GM21619 (cell line): ENCODE measurements around the gene AOX1.
A peak's percentile ranks its signal among the peaks of the same experiment; 100 is the strongest.

Experiments used
- ATAC-seq: cut with Tn5 transposase; IDR thresholded peaks from one replicate; pipeline ENCODE4 v1.9.1; 2021; ENCODE audit not compliant: unreplicated experiment

The AOX1 gene

GRCh38 chr2:200600549-200601225, 14.9 kb downstream of the AOX1 start:
- ATAC-seq, result no peak

- ATAC-seq, result no peak
Measured at GRCh38 chr2:200602584-200602983, 16.8 kb downstream of the AOX1 start.

- ATAC-seq, result no peak
Measured at GRCh38 chr2:200603972-200604371, 18.2 kb downstream of the AOX1 start.

- no peak for ATAC-seq
Measured at GRCh38 chr2:200604571-200605255, 18.9 kb downstream of the AOX1 start.

GRCh38 chr2:200608341-200609027, 22.7 kb downstream of the AOX1 start:
- no peak for ATAC-seq

- ATAC-seq, result no peak
Measured at GRCh38 chr2:200609028-200609614, 23.3 kb downstream of the AOX1 start.

GRCh38 chr2:200610217-200610616, 24.4 kb downstream of the AOX1 start:
- ATAC-seq, result peak; percentile 76

GRCh38 chr2:200613692-200614091, 27.9 kb downstream of the AOX1 start:
- no peak for ATAC-seq

- no peak for ATAC-seq
Measured at GRCh38 chr2:200614249-200614648, 28.4 kb downstream of the AOX1 start.

GRCh38 chr2:200615247-200615646, 29.4 kb downstream of the AOX1 start:
- peak; percentile 47 for ATAC-seq

- ATAC-seq, result peak; percentile 62
Measured at GRCh38 chr2:200616193-200616592, 30.4 kb downstream of the AOX1 start.

GRCh38 chr2:200616656-200617055, 30.8 kb downstream of the AOX1 start:
- ATAC-seq, result no peak

- no peak for ATAC-seq
Measured at GRCh38 chr2:200617156-200618053, 31.6 kb downstream of the AOX1 start.

GRCh38 chr2:200618054-200618419, 32.2 kb downstream of the AOX1 start:
- no peak for ATAC-seq

- ATAC-seq, result no peak
Measured at GRCh38 chr2:200618590-200619021, 32.8 kb downstream of the AOX1 start.

- ATAC-seq, result no peak
Measured at GRCh38 chr2:200619279-200619678, 33.5 kb downstream of the AOX1 start.

- no peak for ATAC-seq
Measured at GRCh38 chr2:200620606-200621390, 35.0 kb downstream of the AOX1 start.

GRCh38 chr2:200622106-200622505, 36.3 kb downstream of the AOX1 start:
- no peak for ATAC-seq

- no peak for ATAC-seq
Measured at GRCh38 chr2:200624026-200624425, 38.2 kb downstream of the AOX1 start.

- no peak for ATAC-seq
Measured at GRCh38 chr2:200624658-200625057, 38.8 kb downstream of the AOX1 start.
